PC-3 (cell line): ENCODE results near the gene FKBP15. TPM values are rescaled to one million over a fixed set of nuclear protein-coding genes. Genes with fewer than 3 reads are reported as not detected.

Source experiments
- ATAC-seq: fragments of 200-7000 bp; cut with Tn5 transposase; 2 replicates; pipeline ENCODE4 v1.9.1; 2020; ENCODE audit warnings: mild to moderate bottlenecking, moderate library complexity
- BruUV-seq: library from RNA; stranded (reverse); fragments of 400-500 nt; replicated peaks from 2 replicates; lab custom pipeline; 2021; lab: Mats Ljungman, UMichigan
- CTCF ChIA-PET: fragments of 300-600 bp; sonication (Branson Sonifier 250); formaldehyde crosslinking; loops from one replicate; lab custom pipeline; 2022; ENCODE audit warnings: antibody characterized with exemption; lab: Charles Lee
- POLR2A ChIA-PET: fragments of 300-600 bp; sonication (Branson Sonifier 250); formaldehyde crosslinking; loops from one replicate; lab custom pipeline; 2022; ENCODE audit warnings: antibody characterized with exemption; ENCODE audit not compliant: unreplicated experiment; lab: Charles Lee
- DNase-seq: peaks from one replicate; pipeline ENCODE4 v3.0.0-alpha.2; 2015
- H2AFZ ChIP-seq: fragments of 300-600 bp; sonication (generic); 2 replicates; pipeline ENCODE4 v1.6.0; 2016; ENCODE audit warnings: antibody characterized with exemption, low read length
- H3F3A ChIP-seq: fragments of 300-600 bp; sonication (generic); one replicate; pipeline ENCODE4 v1.6.0; 2017; ENCODE audit warnings: antibody characterized with exemption, low read length, control low read depth, mild to moderate bottlenecking; ENCODE audit not compliant: unreplicated experiment
- H3K27ac ChIP-seq: fragments of 300-600 bp; sonication (generic); 2 replicates; pipeline ENCODE4 v1.5.1; 2016; ENCODE audit warnings: mild to moderate bottlenecking, low read length
- H3K27me3 ChIP-seq: fragments of 300-600 bp; sonication (generic); 2 replicates; pipeline ENCODE4 v1.6.1; 2016; ENCODE audit warnings: low read length, mixed read lengths
- H3K36me3 ChIP-seq: fragments of 300-600 bp; sonication (generic); 2 replicates; pipeline ENCODE4 v1.6.1; 2016; ENCODE audit warnings: low read depth, mixed run types, low read length, mixed read lengths
- H3K4me1 ChIP-seq: fragments of 300-600 bp; sonication (generic); 2 replicates; pipeline ENCODE4 v1.5.1; 2016; ENCODE audit warnings: low read length; ENCODE audit not compliant: insufficient read depth
- H3K4me2 ChIP-seq: fragments of 300-600 bp; sonication (generic); 2 replicates; pipeline ENCODE4 v1.6.0; 2016; ENCODE audit warnings: low read length
- H3K4me3 ChIP-seq: fragments of 300-600 bp; sonication (generic); 2 replicates; pipeline ENCODE4 v1.5.1; 2016; ENCODE audit warnings: mild to moderate bottlenecking, low read length, mixed read lengths
- H3K79me2 ChIP-seq: fragments of 300-600 bp; sonication (generic); 2 replicates; pipeline ENCODE4 v1.6.1; 2017; ENCODE audit warnings: low read length, mixed read lengths
- H3K9ac ChIP-seq: fragments of 300-600 bp; sonication (generic); 2 replicates; pipeline ENCODE4 v1.6.0; 2016; ENCODE audit warnings: mild to moderate bottlenecking, low read length
- H3K9me2 ChIP-seq: fragments of 300-600 bp; sonication (generic); replicated peaks from 2 replicates; pipeline ENCODE4 v1.6.1; 2016; ENCODE audit warnings: mixed run types, low read length, mixed read lengths
- H3K9me3 ChIP-seq: fragments of 300-600 bp; sonication (generic); 2 replicates; pipeline ENCODE4 v1.6.1; 2016; ENCODE audit warnings: low read length, mixed read lengths
- H4K20me1 ChIP-seq: fragments of 300-600 bp; sonication (generic); 2 replicates; pipeline ENCODE4 v1.6.1; 2016; ENCODE audit warnings: low read length, mixed read lengths
- CTCF ChIP-seq: fragments of 300-600 bp; sonication (generic); conservative IDR thresholded peaks from 2 replicates; pipeline ENCODE4 v1.5.1; 2017; ENCODE audit warnings: antibody characterized with exemption, low read depth, mild to moderate bottlenecking, low read length
- EZH2 ChIP-seq: fragments of 300-600 bp; sonication (generic); IDR thresholded peaks from one replicate; pipeline ENCODE4 v1.6.1; 2017; ENCODE audit warnings: antibody characterized with exemption, mild to moderate bottlenecking, low read length; ENCODE audit not compliant: unreplicated experiment
- EZH2phosphoT487 ChIP-seq: fragments of 300-600 bp; sonication (generic); IDR thresholded peaks from 2 replicates; pipeline ENCODE4 v1.6.1; 2018; ENCODE audit warnings: mild to moderate bottlenecking, antibody characterized with exemption, low read length, borderline replicate concordance
- intact Hi-C: fragments of 100-400 bp; cut with micrococcal nuclease; formaldehyde crosslinking; loops from 2 replicates; pipeline ENCODE4 v1.9.0; 2023
- total RNA-seq: library from RNA; depleted of rRNA; stranded (reverse); fragments of >200 nt; gene quantifications from 2 replicates; pipeline ENCODE4 v1.2.3, GENCODE V29; 2014

FKBP15 gene
- total RNA-seq, 1 experiment from 2014 or later = 15.0 TPM

GRCh38 chr9:113221800-113222481 is 864 bp upstream of the FKBP15 start:
- Histone ChIP-seq H3K36me3 (no peaks in the 10 kb centered on the region; the same call in 1 of the 2 replicates), H3K79me2 (peaks cover 67% of the 10 kb centered on the region), H3K9me3 (no peaks in the 10 kb centered on the region), H3K4me2 (peak overlapping the region; percentile 94), H3K27ac (no peak overlapping the region), H4K20me1 (no peaks in the 10 kb centered on the region), H3K4me1 (peaks cover 25% of the 10 kb centered on the region), H3K9ac (peak overlapping the region; percentile 79), H2AFZ (peak overlapping the region; percentile 88), H3K27me3 (no peaks in the 10 kb centered on the region), H3F3A (no peaks in the 10 kb centered on the region), H3K4me3 (peak overlapping the region; percentile 88), H3K9me2 (no peaks in the 10 kb centered on the region)
- TSS peak; percentile 88 for BruUV-seq
- TF ChIP-seq EZH2phosphoT487 = no peak
- TF ChIP-seq CTCF = no peak
- TF ChIP-seq EZH2 = no peak
- CTCF ChIA-PET = no interaction called here
- POLR2A ChIA-PET = interaction anchor here (0.6 kb wide), 1 partner anchor 118 kb away, joined by 3 read pairs; no protein-coding TSS in a partner anchor
- intact Hi-C loops = loop anchor here (2.0 kb wide), 1 partner anchor 53 kb away; the partner anchor contains the start of genes CDC26 and PRPF4
- DNase-seq (peak; percentile 3), ATAC-seq (peak; percentile 14; the same call in 1 of the 2 replicates)

- Histone ChIP-seq H3K27me3 (no peaks in the 10 kb centered on the region), H3K9me3 (no peaks in the 10 kb centered on the region), H3F3A (no peaks in the 10 kb centered on the region), H3K4me3 (peak overlapping the region; percentile 88), H3K9ac (peak overlapping the region; percentile 92), H2AFZ (peak overlapping the region; percentile 96), H3K4me1 (peaks cover 25% of the 10 kb centered on the region), H3K79me2 (peaks cover 77% of the 10 kb centered on the region), H3K4me2 (peak overlapping the region; percentile 87), H3K27ac (peak overlapping the region; percentile 55), H3K9me2 (no peaks in the 10 kb centered on the region), H4K20me1 (no peaks in the 10 kb centered on the region), H3K36me3 (no peaks in the 10 kb centered on the region; the same call in 1 of the 2 replicates)
- CTCF ChIA-PET = interaction anchor here (0.6 kb wide), 2 partner anchors 20 to 38 kb away, joined by 6 read pairs; no protein-coding TSS in a partner anchor
- no peak for ATAC-seq
- POLR2A ChIA-PET = interaction anchor here (0.6 kb wide), 1 partner anchor 219 kb away, joined by 3 read pairs; no protein-coding TSS in a partner anchor
- TF ChIP-seq EZH2 (no peak), CTCF (no peak), EZH2phosphoT487 (no peak)
- intact Hi-C loops = loop anchor here (2.0 kb wide), 1 partner anchor 54 kb away; the partner anchor contains the start of genes CDC26 and PRPF4
- peak; percentile 3 for DNase-seq
- TSS peak; percentile 54 for BruUV-seq
These were observed 542 bp downstream of the FKBP15 start for GRCh38 chr9:113220467-113221002.
